NAMALWA (cell line): ENCODE results near the gene GOLGA6C.
"Not testable (repeated sequence)": the region's sequence is repeated elsewhere in the genome, so short reads cannot be mapped to it uniquely, and the experiment has no call there.

Experiments used
- DNase-seq: peaks from one replicate; pipeline ENCODE4 v3.0.0-alpha.2; 2015; ENCODE audit warnings: low spot score

Gene GOLGA6C

DNA sequence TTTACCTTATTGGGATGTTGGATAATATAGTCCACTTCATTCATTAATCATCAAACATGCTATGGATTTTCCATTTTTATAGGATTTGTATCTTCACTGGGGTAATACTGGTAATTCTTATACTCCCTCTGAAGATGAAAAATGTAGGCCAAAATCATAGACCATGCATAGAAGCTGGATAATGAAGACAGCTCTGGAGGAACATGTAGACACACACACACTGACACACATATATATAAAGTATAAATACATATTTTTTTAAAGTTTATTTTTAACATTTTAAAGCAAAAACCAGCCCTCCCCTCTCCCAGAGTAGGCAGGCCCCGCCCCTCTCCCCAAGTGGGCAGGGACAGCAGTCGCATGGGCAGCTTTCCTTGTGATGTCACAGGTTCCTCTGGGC lies at the start of gene GOLGA6C:
GOLGA6C (plus strand) TSS at position 301 of the 400 bp plus-strand sequence. CDS start 265 bp downstream, outside the sequence.
- not testable (repeated sequence) for DNase-seq

- DNase-seq = no peak
Measured at GRCh38 chr15:75208501-75209288, 49.4 kb upstream of the GOLGA6C start.

DNA sequence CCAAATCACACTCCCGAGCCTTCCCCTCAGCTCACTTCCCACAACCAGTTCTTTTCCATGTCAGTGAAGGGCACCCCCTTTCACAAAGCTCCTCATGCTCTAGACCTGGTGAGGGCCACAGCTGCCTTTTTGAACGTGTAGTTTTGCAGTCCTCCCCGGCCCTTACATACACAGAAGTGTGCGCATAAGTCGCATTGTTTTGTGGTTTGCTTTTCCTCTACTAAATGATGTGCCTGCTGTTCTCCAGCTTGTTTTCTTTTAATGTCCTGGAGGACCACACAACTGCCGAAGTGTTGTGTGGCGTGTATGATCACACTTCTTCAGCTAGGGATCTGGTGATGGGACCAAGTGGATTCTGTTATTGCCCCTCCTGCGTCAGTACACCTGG lies 48.9 kb upstream of the GOLGA6C start:
- DNase-seq = no peak

DNA sequence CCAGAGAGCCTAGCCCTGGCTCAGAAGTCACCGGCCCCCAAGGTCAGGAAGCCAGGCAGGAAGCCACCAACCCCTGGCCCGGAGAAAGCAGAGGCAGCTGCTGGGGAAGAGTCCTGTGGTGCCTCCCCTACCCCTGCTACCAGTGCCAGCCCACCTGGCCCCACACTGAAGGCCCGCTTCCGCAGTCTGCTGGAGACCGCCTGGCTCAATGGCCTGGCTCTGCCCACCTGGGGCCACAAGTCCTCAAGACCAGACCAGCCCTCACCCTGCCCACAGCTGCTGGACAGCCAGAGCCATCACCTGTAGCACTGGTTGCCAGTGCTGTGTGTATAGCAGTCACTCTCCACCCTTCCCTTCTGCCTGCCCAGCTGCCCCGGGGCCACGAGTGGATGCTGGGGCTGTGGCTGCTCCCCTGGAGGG lies 47.3 kb upstream of the GOLGA6C start:
- no peak for DNase-seq

GRCh38 chr15:75211436-75212199 lies 46.5 kb upstream of the GOLGA6C start:
- DNase-seq = no peak

GRCh38 chr15:75212200-75212858 lies 45.8 kb upstream of the GOLGA6C start:
- DNase-seq = no peak

DNA sequence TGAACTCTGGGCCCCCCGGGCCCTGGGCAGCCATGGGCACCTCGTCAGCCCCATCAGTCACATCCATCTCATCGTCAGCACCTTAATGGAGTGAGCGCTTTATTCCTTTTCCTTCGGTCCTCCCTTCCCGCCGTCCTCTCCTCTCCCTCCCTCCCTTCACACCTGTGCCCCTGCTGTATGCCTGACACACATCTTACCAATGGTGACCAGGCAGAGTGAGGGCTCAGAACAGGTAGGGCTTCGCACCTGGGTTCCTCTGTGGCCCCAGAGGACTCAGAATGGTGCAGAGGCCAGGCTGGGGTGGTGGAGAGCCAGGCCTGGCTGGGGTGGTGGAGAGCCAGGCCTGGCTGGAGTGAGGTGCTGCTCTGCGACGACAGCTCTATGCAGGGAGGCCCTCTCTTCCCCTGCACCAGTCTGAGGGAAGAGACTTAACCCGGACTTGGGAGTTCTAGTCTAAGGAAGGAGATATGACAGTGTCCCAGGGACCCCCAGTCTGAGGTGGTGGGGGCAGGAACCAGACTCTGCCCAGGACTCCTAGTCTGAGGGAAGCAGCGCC lies 44.8 kb upstream of the GOLGA6C start:
- DNase-seq = no peak

GRCh38 chr15:75213768-75214221 lies 44.3 kb upstream of the GOLGA6C start:
- no peak for DNase-seq

DNA sequence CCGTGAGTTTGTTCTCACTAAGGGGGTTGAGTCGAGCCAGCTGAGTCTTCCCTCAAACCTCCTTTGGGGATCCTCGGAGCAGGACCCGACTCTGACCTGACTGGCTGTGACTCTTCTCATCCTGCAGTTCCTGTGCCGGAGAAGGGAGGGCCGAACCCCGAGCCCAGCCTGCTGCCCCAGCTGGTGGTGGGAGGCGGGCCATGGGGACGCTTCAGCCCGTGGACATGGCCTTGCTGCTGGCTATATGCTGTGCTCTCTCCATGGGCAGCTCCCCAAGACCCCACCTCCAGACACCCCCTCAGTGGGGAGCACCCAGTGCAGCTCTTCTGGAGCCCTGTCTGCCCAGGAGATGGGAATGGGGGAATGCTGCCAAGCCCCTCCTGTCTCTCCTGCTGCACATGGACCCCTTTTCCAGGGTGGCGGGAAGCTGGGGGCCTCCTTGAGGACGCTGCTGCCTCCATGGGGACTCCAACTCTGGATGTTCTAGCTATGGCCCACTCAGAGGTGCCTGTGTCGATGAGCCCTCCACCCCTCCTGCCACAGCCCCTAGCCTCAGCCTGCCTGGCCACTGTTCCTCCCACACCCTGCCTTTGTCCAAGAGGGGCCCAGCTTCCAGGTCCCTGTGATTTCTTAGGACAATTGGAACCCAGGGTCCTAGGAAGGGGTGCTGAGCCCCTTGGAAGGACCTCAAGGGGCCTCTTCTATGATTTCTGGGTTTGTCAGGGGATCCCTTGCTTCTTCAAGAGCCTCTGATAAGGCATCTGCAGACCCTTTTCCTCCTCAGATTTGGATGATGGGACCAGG lies 43.6 kb upstream of the GOLGA6C start:
- DNase-seq = no peak

DNA sequence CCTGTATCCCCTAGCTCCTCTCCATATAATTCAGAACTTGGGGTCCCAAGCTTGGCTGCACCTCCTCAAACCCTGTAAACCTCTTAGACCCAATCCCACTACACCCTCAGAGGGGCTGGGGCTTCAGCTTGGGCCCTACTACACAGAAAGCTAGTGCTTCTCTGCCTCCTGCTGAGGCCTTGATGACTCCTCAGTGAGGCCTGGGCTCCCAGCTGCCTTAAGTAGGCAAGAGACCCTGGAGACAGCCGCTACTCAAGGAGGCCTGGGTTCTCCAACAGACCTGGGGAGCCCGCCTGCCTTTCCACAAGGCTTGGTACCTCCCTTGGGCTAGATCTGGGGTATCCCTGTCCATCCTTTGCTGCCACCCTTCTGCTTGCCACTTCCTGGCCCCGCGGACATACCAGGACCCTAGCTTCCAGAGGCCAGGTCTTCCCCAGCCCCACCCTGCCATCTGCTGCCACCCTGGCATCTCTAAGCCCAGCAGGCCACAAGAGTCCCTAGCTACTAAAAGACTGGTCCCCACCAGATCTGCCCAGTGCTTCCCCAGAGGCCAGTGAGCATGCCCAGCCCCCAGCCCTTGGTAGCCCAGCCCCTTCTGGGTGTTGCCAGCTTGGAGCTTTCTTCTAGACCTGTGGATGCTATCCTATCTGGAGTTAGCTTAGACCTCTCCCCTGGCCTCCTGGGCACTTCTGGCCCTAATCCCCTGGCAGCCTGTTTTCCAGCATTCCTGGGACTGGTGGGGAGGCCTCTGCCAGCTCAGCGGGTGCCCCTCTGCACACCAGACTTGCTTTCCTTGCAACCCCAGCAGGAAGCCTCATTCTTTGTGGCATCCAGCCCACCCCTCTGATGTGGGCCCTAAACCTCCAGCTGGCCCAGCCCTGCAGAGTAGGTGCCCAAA lies 42.8 kb upstream of the GOLGA6C start:
- DNase-seq = no peak

GRCh38 chr15:75217012-75217411 lies 41.1 kb upstream of the GOLGA6C start:
- no peak for DNase-seq

GRCh38 chr15:75217574-75217973 lies 40.6 kb upstream of the GOLGA6C start:
- not testable (repeated sequence) for DNase-seq

- peak; percentile 29 for DNase-seq
Measured at GRCh38 chr15:75219507-75219929, 38.6 kb upstream of the GOLGA6C start.

DNA sequence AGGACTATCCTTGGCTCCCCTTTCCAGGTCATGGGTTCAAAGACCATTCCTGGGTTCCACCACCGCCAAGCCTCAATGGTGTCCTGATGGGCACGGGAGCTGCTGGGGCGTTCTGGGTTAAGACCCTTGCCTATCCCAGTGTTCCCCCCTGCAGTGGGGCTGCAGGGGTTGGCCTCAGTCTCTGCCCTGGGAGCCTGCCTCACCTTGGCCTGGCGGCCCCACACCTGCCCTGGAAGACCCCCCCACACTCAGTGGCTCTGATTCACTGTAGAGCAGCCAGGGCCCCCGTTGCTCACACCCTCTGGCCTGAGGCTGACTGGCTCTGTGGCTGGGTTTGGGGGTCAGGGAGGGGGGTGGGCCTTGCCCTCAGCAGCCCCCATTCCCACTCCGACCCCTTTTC lies 34.4 kb upstream of the GOLGA6C start:
- DNase-seq = no peak

- DNase-seq = no peak
Measured at GRCh38 chr15:75224281-75224680, 33.9 kb upstream of the GOLGA6C start.

- DNase-seq = not testable (repeated sequence)
Measured at GRCh38 chr15:75225102-75225836, 32.9 kb upstream of the GOLGA6C start.

DNA sequence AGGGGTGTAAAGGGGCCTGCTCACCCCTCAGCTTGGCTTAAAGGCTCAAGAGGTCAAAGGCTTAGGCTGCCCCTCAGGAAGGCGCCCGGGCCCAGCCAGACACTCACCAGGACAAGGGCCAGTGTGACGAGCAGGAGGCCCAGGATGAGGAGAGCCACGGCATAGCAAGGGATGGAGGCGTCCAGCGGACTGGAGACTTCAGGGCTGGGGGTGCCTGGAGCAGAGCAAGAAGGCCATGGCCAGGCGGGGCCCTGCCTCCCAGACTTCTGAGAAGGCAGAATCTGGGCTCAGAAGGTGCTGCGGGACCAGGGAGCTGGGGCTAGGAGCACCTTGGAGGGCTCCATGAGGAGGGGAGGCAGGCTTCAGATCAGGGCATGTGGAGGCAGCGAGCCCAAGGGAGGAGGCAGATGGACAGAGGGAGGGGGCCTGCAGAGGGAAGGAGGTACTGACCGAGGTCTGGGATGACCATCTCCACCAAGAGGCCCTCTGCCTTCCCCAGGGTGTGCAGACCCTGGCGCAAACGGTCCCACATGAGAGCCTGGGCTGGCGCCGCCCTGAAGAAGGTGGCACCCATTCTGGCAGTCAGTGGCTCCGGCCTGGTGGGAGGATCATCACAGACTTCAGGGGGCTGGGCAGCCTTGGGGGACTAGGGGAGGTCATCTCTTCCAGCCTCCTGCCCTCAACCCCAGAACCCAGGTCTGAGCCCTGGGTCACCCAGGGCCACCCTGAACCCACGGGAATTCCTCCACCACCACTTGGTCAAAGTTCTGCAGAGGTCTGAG lies 32.0 kb upstream of the GOLGA6C start:
- DNase-seq = no peak

DNA sequence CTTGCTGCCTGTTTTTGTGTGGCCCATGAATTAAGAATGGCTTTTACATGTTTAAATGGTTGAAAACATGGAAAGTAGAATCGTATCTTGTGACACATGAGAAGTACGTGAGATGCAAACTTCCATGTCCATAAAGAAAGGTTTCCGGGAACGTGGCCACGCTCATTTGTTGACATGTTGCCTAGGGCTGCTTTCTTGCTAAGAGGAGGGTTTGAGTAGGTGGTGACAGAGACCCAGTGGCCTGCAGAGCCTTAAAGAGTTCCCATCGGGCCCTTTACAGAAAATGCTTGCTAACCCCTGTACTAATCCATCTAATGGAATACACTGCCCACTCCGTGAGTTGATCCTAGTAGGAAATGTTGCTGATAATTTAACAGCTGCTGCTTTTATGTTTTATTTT lies 31.0 kb upstream of the GOLGA6C start:
- not testable (repeated sequence) for DNase-seq
